ENCODE results near the gene PLCB2. TPM values are rescaled to one million over a fixed set of nuclear protein-coding genes. Genes with fewer than 3 reads are reported as not detected.

The PLCB2 gene
- total and polyA plus RNA-seq, 9 of the 15 experiments (the other 6 are each of a cell fraction or from before 2014, with no cell fraction given), result 0.37 to 12.3 (median 8.0) TPM

DNA sequence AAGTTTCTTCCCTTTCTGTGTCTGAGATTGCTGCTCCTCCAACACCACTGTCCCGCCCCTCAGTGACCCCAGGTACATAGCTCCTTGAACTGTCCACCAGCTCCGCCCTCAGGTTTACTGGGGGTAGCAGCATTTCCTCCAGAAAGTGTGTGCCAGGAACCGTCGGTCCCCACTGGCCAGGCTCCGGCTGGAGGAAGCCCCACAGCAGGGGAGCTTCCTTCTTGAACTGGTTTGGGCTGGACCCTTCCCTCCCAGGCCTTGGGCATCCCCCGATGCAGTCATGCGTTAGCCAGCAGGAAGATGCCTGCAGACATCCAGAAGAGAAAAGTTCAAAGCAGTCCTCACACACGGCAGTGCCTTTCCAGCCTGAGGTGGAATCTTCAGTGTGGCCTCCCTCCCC, 49.2 kb downstream of the PLCB2 start (continued):
- TF ChIP-seq, protein P1, sequence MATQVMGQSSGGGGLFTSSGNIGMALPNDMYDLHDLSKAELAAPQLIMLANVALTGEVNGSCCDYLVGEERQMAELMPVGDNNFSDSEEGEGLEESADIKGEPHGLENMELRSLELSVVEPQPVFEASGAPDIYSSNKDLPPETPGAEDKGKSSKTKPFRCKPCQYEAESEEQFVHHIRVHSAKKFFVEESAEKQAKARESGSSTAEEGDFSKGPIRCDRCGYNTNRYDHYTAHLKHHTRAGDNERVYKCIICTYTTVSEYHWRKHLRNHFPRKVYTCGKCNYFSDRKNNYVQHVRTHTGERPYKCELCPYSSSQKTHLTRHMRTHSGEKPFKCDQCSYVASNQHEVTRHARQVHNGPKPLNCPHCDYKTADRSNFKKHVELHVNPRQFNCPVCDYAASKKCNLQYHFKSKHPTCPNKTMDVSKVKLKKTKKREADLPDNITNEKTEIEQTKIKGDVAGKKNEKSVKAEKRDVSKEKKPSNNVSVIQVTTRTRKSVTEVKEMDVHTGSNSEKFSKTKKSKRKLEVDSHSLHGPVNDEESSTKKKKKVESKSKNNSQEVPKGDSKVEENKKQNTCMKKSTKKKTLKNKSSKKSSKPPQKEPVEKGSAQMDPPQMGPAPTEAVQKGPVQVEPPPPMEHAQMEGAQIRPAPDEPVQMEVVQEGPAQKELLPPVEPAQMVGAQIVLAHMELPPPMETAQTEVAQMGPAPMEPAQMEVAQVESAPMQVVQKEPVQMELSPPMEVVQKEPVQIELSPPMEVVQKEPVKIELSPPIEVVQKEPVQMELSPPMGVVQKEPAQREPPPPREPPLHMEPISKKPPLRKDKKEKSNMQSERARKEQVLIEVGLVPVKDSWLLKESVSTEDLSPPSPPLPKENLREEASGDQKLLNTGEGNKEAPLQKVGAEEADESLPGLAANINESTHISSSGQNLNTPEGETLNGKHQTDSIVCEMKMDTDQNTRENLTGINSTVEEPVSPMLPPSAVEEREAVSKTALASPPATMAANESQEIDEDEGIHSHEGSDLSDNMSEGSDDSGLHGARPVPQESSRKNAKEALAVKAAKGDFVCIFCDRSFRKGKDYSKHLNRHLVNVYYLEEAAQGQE (IDR thresholded peaks at IDR 0.05; ENCODE audit: borderline replicate concordance), result peak; percentile 41
- TF ChIP-seq, protein P1 (CRISPR knock-in tag; IDR thresholded peaks at IDR 0.05; ENCODE audit: low read depth), result no peak
- no peak for TF ChIP-seq HMG20B (CRISPR knock-in tag; IDR thresholded peaks at IDR 0.05)
- no peak for TF ChIP-seq PTBP1 (IDR thresholded peaks at IDR 0.05; ENCODE audit: low read depth, low read length)
- TF ChIP-seq, protein P2, sequence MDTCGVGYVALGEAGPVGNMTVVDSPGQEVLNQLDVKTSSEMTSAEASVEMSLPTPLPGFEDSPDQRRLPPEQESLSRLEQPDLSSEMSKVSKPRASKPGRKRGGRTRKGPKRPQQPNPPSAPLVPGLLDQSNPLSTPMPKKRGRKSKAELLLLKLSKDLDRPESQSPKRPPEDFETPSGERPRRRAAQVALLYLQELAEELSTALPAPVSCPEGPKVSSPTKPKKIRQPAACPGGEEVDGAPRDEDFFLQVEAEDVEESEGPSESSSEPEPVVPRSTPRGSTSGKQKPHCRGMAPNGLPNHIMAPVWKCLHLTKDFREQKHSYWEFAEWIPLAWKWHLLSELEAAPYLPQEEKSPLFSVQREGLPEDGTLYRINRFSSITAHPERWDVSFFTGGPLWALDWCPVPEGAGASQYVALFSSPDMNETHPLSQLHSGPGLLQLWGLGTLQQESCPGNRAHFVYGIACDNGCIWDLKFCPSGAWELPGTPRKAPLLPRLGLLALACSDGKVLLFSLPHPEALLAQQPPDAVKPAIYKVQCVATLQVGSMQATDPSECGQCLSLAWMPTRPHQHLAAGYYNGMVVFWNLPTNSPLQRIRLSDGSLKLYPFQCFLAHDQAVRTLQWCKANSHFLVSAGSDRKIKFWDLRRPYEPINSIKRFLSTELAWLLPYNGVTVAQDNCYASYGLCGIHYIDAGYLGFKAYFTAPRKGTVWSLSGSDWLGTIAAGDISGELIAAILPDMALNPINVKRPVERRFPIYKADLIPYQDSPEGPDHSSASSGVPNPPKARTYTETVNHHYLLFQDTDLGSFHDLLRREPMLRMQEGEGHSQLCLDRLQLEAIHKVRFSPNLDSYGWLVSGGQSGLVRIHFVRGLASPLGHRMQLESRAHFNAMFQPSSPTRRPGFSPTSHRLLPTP (IDR thresholded peaks at IDR 0.05; ENCODE audit: borderline replicate concordance, extremely low read depth, insufficient read length), result no peak
- TF ChIP-seq, protein P3, sequence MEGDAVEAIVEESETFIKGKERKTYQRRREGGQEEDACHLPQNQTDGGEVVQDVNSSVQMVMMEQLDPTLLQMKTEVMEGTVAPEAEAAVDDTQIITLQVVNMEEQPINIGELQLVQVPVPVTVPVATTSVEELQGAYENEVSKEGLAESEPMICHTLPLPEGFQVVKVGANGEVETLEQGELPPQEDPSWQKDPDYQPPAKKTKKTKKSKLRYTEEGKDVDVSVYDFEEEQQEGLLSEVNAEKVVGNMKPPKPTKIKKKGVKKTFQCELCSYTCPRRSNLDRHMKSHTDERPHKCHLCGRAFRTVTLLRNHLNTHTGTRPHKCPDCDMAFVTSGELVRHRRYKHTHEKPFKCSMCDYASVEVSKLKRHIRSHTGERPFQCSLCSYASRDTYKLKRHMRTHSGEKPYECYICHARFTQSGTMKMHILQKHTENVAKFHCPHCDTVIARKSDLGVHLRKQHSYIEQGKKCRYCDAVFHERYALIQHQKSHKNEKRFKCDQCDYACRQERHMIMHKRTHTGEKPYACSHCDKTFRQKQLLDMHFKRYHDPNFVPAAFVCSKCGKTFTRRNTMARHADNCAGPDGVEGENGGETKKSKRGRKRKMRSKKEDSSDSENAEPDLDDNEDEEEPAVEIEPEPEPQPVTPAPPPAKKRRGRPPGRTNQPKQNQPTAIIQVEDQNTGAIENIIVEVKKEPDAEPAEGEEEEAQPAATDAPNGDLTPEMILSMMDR (IDR thresholded peaks at IDR 0.05 in 2 of 3, conservative IDR thresholded peaks at IDR 0.05 in 1 of 3; ENCODE audit: insufficient read depth in 2 of 3, low read depth in 1 of 3, low read length in 3 of 3), result peak in 1 of 3 experiments; percentile 10; a peak in 1 of 6 replicates
